GM12878 (cell line): ENCODE measurements around the gene ACTR2. TPM values are rescaled to one million over a fixed set of nuclear protein-coding genes. Genes with fewer than 3 reads are reported as not detected.

Source experiments
- ATAC-seq: fragments of 200-7000 bp; cut with Tn5 transposase; 3 replicates; pipeline ENCODE4 v1.9.1; 2020; ENCODE audit warnings: mild to moderate bottlenecking, moderate library complexity
- BruUV-seq: library from RNA; stranded (reverse); fragments of 400-500 nt; replicated peaks from 2 replicates; lab custom pipeline; 2021; lab: Mats Ljungman, UMichigan
- CTCF ChIA-PET: fragments of 300-600 bp; sonication (Branson Sonifier 250); formaldehyde crosslinking; extraction: SDS; loops from one replicate; lab custom pipeline; 2021; ENCODE audit warnings: inconsistent platforms; lab: Yijun Ruan, JAX
- POLR2A ChIA-PET: fragments of 350-600 bp; formaldehyde crosslinking; extraction: SDS; loops from one replicate; lab custom pipeline; 2021; ENCODE audit warnings: inconsistent platforms; lab: Charles Lee
- RAD21 ChIA-PET: fragments of 300-600 bp; sonication (Branson Sonifier 250); formaldehyde crosslinking; loops from one replicate; lab custom pipeline; 2023; ENCODE audit warnings: antibody characterized with exemption; ENCODE audit not compliant: unreplicated experiment; lab: Charles Lee
- SMC1A ChIA-PET: fragments of 300-600 bp; sonication (Branson Sonifier 250); formaldehyde crosslinking; loops from one replicate; lab custom pipeline; 2023; ENCODE audit not compliant: unreplicated experiment, uncharacterized antibody; lab: Charles Lee
- DNase-seq: peaks from one replicate; pipeline ENCODE4 v3.0.0-alpha.2; 2011; ENCODE audit warnings: low read depth, low spot score
- FAIRE-seq: peaks from 3 replicates; lab custom pipeline; 2011; peaks lifted over from hg19 to GRCh38; lab: Jason Lieb, UNC
- H2AFZ ChIP-seq: 2 replicates; pipeline ENCODE4 v1.6.0; 2011; ENCODE audit warnings: low read depth, low read length, control low read depth; ENCODE audit not compliant: control insufficient read depth
- H3K27ac ChIP-seq: 2 replicates; pipeline ENCODE4 v1.5.1; 2011; ENCODE audit warnings: control low read depth; ENCODE audit not compliant: control insufficient read depth, insufficient read depth
- H3K27me3 ChIP-seq, 2 experiments: replicated peaks in 1 of 2; 2 replicates each; pipeline versions ENCODE4 v1.6.0 to v1.6.1; 2011; ENCODE audit warnings: low read length in 1 of 2; ENCODE audit not compliant: control insufficient read depth in 2 of 2, insufficient read depth in 2 of 2
- H3K36me3 ChIP-seq, 2 experiments: 2 replicates each; pipeline ENCODE4 v1.5.1; 2011; ENCODE audit warnings: low read length in 1 of 2; ENCODE audit not compliant: control insufficient read depth in 2 of 2, insufficient read depth in 2 of 2
- H3K4me1 ChIP-seq: 2 replicates; pipeline ENCODE4 v1.6.1; 2011; ENCODE audit warnings: mild to moderate bottlenecking, low read length, moderate library complexity, mixed read lengths; ENCODE audit not compliant: control insufficient read depth, insufficient read depth
- H3K4me2 ChIP-seq: 2 replicates; pipeline ENCODE4 v1.6.0; 2011; ENCODE audit warnings: control low read depth; ENCODE audit not compliant: control insufficient read depth, insufficient read depth
- H3K4me3 ChIP-seq: fragments of 200-600 bp; sonication (generic); 2 replicates; pipeline ENCODE4 v1.5.1; 2016
- H3K79me2 ChIP-seq: 2 replicates; pipeline ENCODE4 v1.6.0; 2011; ENCODE audit warnings: low read length; ENCODE audit not compliant: control insufficient read depth, insufficient read depth
- H3K9ac ChIP-seq: 2 replicates; pipeline ENCODE4 v1.8.0; 2011; ENCODE audit warnings: low read length, control low read depth, mixed read lengths; ENCODE audit not compliant: control insufficient read depth, insufficient read depth
- H3K9me3 ChIP-seq: replicated peaks from 3 replicates; pipeline ENCODE4 v1.5.1; 2011; ENCODE audit warnings: mild to moderate bottlenecking, low read length; ENCODE audit not compliant: control insufficient read depth, insufficient read depth
- H4K20me1 ChIP-seq: 2 replicates; pipeline ENCODE4 v1.6.0; 2011; ENCODE audit not compliant: control insufficient read depth, insufficient read depth
- ASH2L ChIP-seq: fragments of 300-600, 200-600 bp; sonication (generic); IDR thresholded peaks from 2 replicates; pipeline ENCODE4 v1.6.1; 2017; ENCODE audit warnings: low read depth, mild to moderate bottlenecking, borderline replicate concordance
- ATF2 ChIP-seq: IDR thresholded peaks from 2 replicates; pipeline ENCODE4 v1.6.1; 2012; ENCODE audit warnings: low read length, inconsistent platforms
- BCL11A ChIP-seq: IDR thresholded peaks from 2 replicates; pipeline ENCODE4 v1.6.1; 2011; ENCODE audit warnings: low read depth, low read length
- CREB1 ChIP-seq: IDR thresholded peaks from 2 replicates; pipeline ENCODE4 v1.6.1; 2012; ENCODE audit warnings: low read depth, mild to moderate bottlenecking, inconsistent platforms
- HCFC1 ChIP-seq: fragments of 150-350 bp; IDR thresholded peaks from 2 replicates; pipeline ENCODE4 v1.6.1; 2014; ENCODE audit warnings: low read length
- HDAC2 ChIP-seq: fragments of 200-600 bp; sonication (generic); IDR thresholded peaks from 2 replicates; pipeline ENCODE4 v1.6.1; 2017
- HDGF ChIP-seq: fragments of 450-650 bp; IDR thresholded peaks from 2 replicates; pipeline ENCODE4 v1.6.1; 2016; ENCODE audit warnings: antibody characterized with exemption
- IKZF2 ChIP-seq, 2 experiments: fragments of 450-650 bp; IDR thresholded peaks; 2 replicates each; pipeline ENCODE4 v1.6.1; 2017; ENCODE audit warnings: mild to moderate bottlenecking in 2 of 2, moderate library complexity in 2 of 2
- JUND ChIP-seq: IDR thresholded peaks from 2 replicates; pipeline ENCODE4 v1.6.1; 2012; ENCODE audit warnings: low read depth, mild to moderate bottlenecking, low read length, improper control_type of control experiment, moderate library complexity
- NBN ChIP-seq: fragments of 450-650 bp; IDR thresholded peaks from 2 replicates; pipeline ENCODE4 v1.6.1; 2016
- PAX8 ChIP-seq: fragments of 450-650 bp; IDR thresholded peaks from 2 replicates; pipeline ENCODE4 v1.6.1; 2017; ENCODE audit warnings: mild to moderate bottlenecking, moderate library complexity
- PML ChIP-seq: IDR thresholded peaks from 2 replicates; pipeline ENCODE4 v1.6.1; 2012; ENCODE audit warnings: low read length, inconsistent platforms
- POLR2A ChIP-seq: IDR thresholded peaks from 2 replicates; pipeline ENCODE4 v1.6.1; 2011; ENCODE audit warnings: low read depth, mild to moderate bottlenecking, low read length
- RFX5 ChIP-seq: IDR thresholded peaks from 2 replicates; pipeline ENCODE4 v1.6.1; 2011; ENCODE audit warnings: low read depth, low read length, improper control_type of control experiment
- SUPT20H ChIP-seq: IDR thresholded peaks from 2 replicates; pipeline ENCODE4 v1.6.1; 2011; ENCODE audit warnings: low read depth, mild to moderate bottlenecking, low read length, moderate library complexity, borderline replicate concordance; ENCODE audit not compliant: control insufficient read depth
- ZBTB4 ChIP-seq: fragments of 450-650 bp; formaldehyde crosslinking; IDR thresholded peaks from 2 replicates; pipeline ENCODE4 v1.4.0; 2022; ENCODE audit warnings: mild to moderate bottlenecking, moderate library complexity
- ZNF207 ChIP-seq: fragments of 450-650 bp; IDR thresholded peaks from 2 replicates; pipeline ENCODE4 v1.6.1; 2014; ENCODE audit warnings: antibody characterized with exemption, mild to moderate bottlenecking, borderline replicate concordance
- ZNF687 ChIP-seq: fragments of 450-650 bp; IDR thresholded peaks from 2 replicates; pipeline ENCODE4 v1.6.1; 2017; ENCODE audit warnings: mild to moderate bottlenecking, moderate library complexity
- WGBS: methylation state at CpG from one replicate; pipeline ENCODE4 v1.1.6; 2016; ENCODE audit warnings: low lambda C conversion rate; ENCODE audit not compliant: insufficient replicate concordance, insufficient coverage; ENCODE audit errors: missing lambda C conversion rate; 5-methylcytosine and 5-hydroxymethylcytosine counted together
- in situ Hi-C: fragments of 300-500 bp; cut with MboI; formaldehyde crosslinking; loops from 9 replicates; pipeline ENCODE4 v1.14.3; 2018; ENCODE audit warnings: mixed read lengths
- intact Hi-C: fragments of 100-400 bp; cut with micrococcal nuclease; formaldehyde crosslinking; loops from one replicate; pipeline ENCODE4 v1.14.2; 2022; ENCODE audit not compliant: unreplicated experiment
- polyA plus RNA-seq, 11 experiments: library from polyadenylated mRNA; depleted of rRNA in 4 of 11; unstranded in 6 of 11; stranded (reverse) in 5 of 11; fragments of >200 nt; fragmentation: Nextera tagmentation in 4 of 11; fragmentation: Illumina TruSeq in 1 of 11; extraction: Ambion mirVana in 4 of 11; extraction: Trizol in 1 of 11; gene quantifications; 1 replicate in 1 of 11; 2 replicates in 10 of 11; pipeline versions ENCODE4 v1.2.1 to v1.2.3, GENCODE V29; 2011 to 2016; ENCODE audit warnings: inconsistent platforms in 2 of 11, missing spikeins in 2 of 11, low read depth in 1 of 11
- total RNA-seq, 4 experiments: library from RNA; depleted of rRNA in 3 of 4; stranded (reverse); fragments of >200 nt in 3 of 4; fragmentation: Illumina TruSeq in 1 of 4; extraction: Trizol in 1 of 4; gene quantifications; 2 replicates each; pipeline versions ENCODE4 v1.2.1 to v1.2.3, GENCODE V29; 2013 to 2021

ACTR2 gene
- total and polyA plus RNA-seq, 10 of the 15 experiments (the other 5 are each of a cell fraction or from before 2014, with no cell fraction given), result 94.2 to 401 (median 195) TPM

GRCh38 chr2:65227020-65227455 lies 593 bp upstream of the ACTR2 start:
- Histone ChIP-seq H3K27ac (peak overlapping the region; percentile 86), H3K27me3 (no peaks in the 10 kb centered on the region), H3K9me3 (no peaks in the 10 kb centered on the region), H2AFZ (peak overlapping the region; percentile 86), H4K20me1 (no peaks in the 10 kb centered on the region), H3K4me2 (peak overlapping the region; percentile 84), H3K9ac (peak overlapping the region; percentile 99), H3K4me1 (peaks cover 7% of the 10 kb centered on the region), H3K79me2 (peaks cover 55% of the 10 kb centered on the region), H3K36me3 (0 out of 4 replicates have a peak, but pooled peaks cover 0 to 12% of the 10 kb centered on the region in 2 experiments), H3K4me3 (peak overlapping the region; percentile 97)
- in situ Hi-C loops (no loop called here), intact Hi-C loops (loop anchor here (2.0 to 10.0 kb wide), 5 partner anchors 95 to 312 kb away; partner anchors contain the start of genes CEP68, RAB1A and SLC1A4)
- DNase-seq (no peak), FAIRE-seq (no peak), ATAC-seq (peak; percentile 6)
- WGBS, result 1% methylated on average over 13 of the region's 13 CpGs
- ChIA-PET CTCF (interaction anchor here (0.8 to 1.6 kb wide), 4 partner anchors 10 to 171 kb away, joined by 3 to 5 read pairs (median 4); partner anchors contain the start of genes CEP68 and RAB1A), POLR2A (interaction anchor here (0.5 to 2.0 kb wide), 37 partner anchors 8 to 702 kb away, joined by 3 to 31 read pairs (median 4); partner anchors contain the start of genes CEP68 and RAB1A), SMC1A (interaction anchor here (0.8 to 1.6 kb wide), 6 partner anchors 9 to 380 kb away, joined by 3 to 5 read pairs (median 3); no protein-coding TSS in a partner anchor), RAD21 (interaction anchor here (0.7 to 2.8 kb wide), 10 partner anchors 9 to 209 kb away, joined by 3 to 15 read pairs (median 4); partner anchors contain the start of genes CEP68 and RAB1A)
- TSS peak; percentile 92 for BruUV-seq
- TF ChIP-seq SUPT20H (no peak), POLR2A (no peak), PAX8 (no peak), JUND (no peak), ZNF207 (peak; percentile 52; the same call in 1 of the 2 replicates), ATF2 (no peak), NBN (no peak), ZBTB4 (CRISPR knock-in tag) (no peak), HDAC2 (no peak), IKZF2 (IDR thresholded peaks at IDR 0.05) (no peak), CREB1 (no peak), HCFC1 (no peak), ASH2L (0 out of 2 replicates have a peak, but pooled peaks have one; percentile 6), PML (no peak), BCL11A (no peak), RFX5 (no peak), ZNF687 (peak; percentile 34; the same call in 1 of the 2 replicates), HDGF (no peak)
